ENCODE results near the gene TMEM14B. TPM values are rescaled to one million over a fixed set of nuclear protein-coding genes. Genes with fewer than 3 reads are reported as not detected.
"Not testable (repeated sequence)": the region's sequence is repeated elsewhere in the genome, so short reads cannot be mapped to it uniquely, and the experiment has no call there.

The TMEM14B gene
- polyA plus RNA-seq, 2 of the 4 experiments (the other 2 are of a cell fraction), result 121 to 177 TPM

GRCh38 chr6:10720960-10721849 lies 26.4 kb upstream of the TMEM14B start:
- POLR2A ChIA-PET, result interaction anchor here (0.5 to 2.2 kb wide), 2 partner anchors 26 kb away, joined by 3 to 31 read pairs; partner anchors contain the start of genes C6orf52 and PAK1IP1
- FAIRE-seq; H3K4me3 ChIP-seq; ATAC-seq; H3K9me3 ChIP-seq; DNase-seq (ENCODE audit: low read depth in 1 of 2, low spot score in 1 of 2): not testable (repeated sequence)
- CTCF ChIA-PET, result interaction anchor here (0.7 to 2.2 kb wide), 5 partner anchors 10 to 45 kb away, joined by 3 to 5 read pairs (median 4); no protein-coding TSS in a partner anchor
- Histone ChIP-seq H3K4me1 (peaks cover 17% of the 10 kb centered on the region), H3K4me2 (peak overlapping the region; percentile 93; the same call in 2 of the 3 replicates), H3K27ac (peak overlapping the region; percentile 95; a peak in 5 of 6 replicates)
- WGBS (ENCODE audit: missing lambda C conversion rate), result 94% methylated on average over 15 of the region's 17 CpGs

- peak overlapping the region; percentile 68 for H3K4me3 ChIP-seq
- peaks cover 17% of the 10 kb centered on the region for H3K4me1 ChIP-seq
- TF ChIP-seq ZFP36 (IDR thresholded peaks at IDR 0.05; ENCODE audit: borderline replicate concordance, partially characterized antibody) (no peak), RAD21 (conservative IDR thresholded peaks at IDR 0.05 in 1 of 2, IDR thresholded peaks at IDR 0.05 in 1 of 2) (no peak), FOSB (CRISPR knock-in tag; IDR thresholded peaks at IDR 0.05) (no peak), POLR2AphosphoS2 (conservative IDR thresholded peaks at IDR 0.05; ENCODE audit: low read length) (no peak), CEBPB (IDR thresholded peaks at IDR 0.05) (no peak), EHMT2 (IDR thresholded peaks at IDR 0.05; ENCODE audit: low read depth) (no peak), MAFK (IDR thresholded peaks at IDR 0.05; ENCODE audit: partially characterized antibody) (no peak), GATA3 (IDR thresholded peaks at IDR 0.05; ENCODE audit: borderline replicate concordance) (no peak), BHLHE40 (IDR thresholded peaks at IDR 0.05; ENCODE audit: low read depth, low read length) (no peak), RFX5 (IDR thresholded peaks at IDR 0.05) (no peak), PBX3 (IDR thresholded peaks at IDR 0.05) (no peak), CHD4 (IDR thresholded peaks at IDR 0.05; ENCODE audit: borderline replicate concordance) (no peak), EP300 (IDR thresholded peaks at IDR 0.05) (no peak)
- DNase-seq (ENCODE audit: low read depth in 1 of 2, low spot score in 1 of 2) (no peak), ATAC-seq (peak in 1 of 2 experiments; percentile 6; a peak in 2 of 6 replicates), FAIRE-seq (no peak)
- WGBS (ENCODE audit: missing lambda C conversion rate), result 69% methylated on average over 11 of the region's 11 CpGs
- H3K9me3 ChIP-seq, result peaks cover 6% of the 10 kb centered on the region; the same call in 1 of the 3 replicates
- peak overlapping the region; percentile 95 for H3K27ac ChIP-seq
- peak overlapping the region; percentile 93 for H3K4me2 ChIP-seq
- POLR2A ChIA-PET, result interaction anchor here (0.8 to 2.2 kb wide), 13 partner anchors 10 to 243 kb away, joined by 3 to 31 read pairs (median 4); partner anchors contain the start of genes C6orf52, GCNT2, PAK1IP1 and TMEM14B
- CTCF ChIA-PET, result interaction anchor here (0.6 to 2.2 kb wide), 7 partner anchors 9 to 79 kb away, joined by 3 to 5 read pairs (median 4); partner anchors contain the start of genes C6orf52 and PAK1IP1
Measured at GRCh38 chr6:10721850-10722569, 25.6 kb upstream of the TMEM14B start.

GRCh38 chr6:10722570-10722819 lies 25.1 kb upstream of the TMEM14B start:
- WGBS (ENCODE audit: missing lambda C conversion rate), result 4% methylated on average over 3 of the region's 6 CpGs
- CTCF ChIA-PET, result interaction anchor here (0.6 to 1.7 kb wide), 4 partner anchors 11 to 78 kb away, joined by 3 to 4 read pairs (median 4); partner anchors contain the start of genes C6orf52 and PAK1IP1
- Histone ChIP-seq H3K4me1 (peaks cover 17% of the 10 kb centered on the region), H3K27ac (peak overlapping the region; percentile 95), H3K4me2 (peak overlapping the region; percentile 93), H3K9me3 (peaks cover 6% of the 10 kb centered on the region; the same call in 1 of the 3 replicates), H3K4me3 (peak overlapping the region; percentile 68)
- no peak for DNase-seq (ENCODE audit: low read depth in 1 of 2, low spot score in 1 of 2)
- ATAC-seq, result no peak
- POLR2A ChIA-PET, result interaction anchor here (0.8 to 2.2 kb wide), 13 partner anchors 11 to 244 kb away, joined by 3 to 31 read pairs (median 4); partner anchors contain the start of genes C6orf52, GCNT2, PAK1IP1 and TMEM14B
- no peak for TF ChIP-seq GATA3 (IDR thresholded peaks at IDR 0.05; ENCODE audit: borderline replicate concordance)
- peak; percentile 77 for TF ChIP-seq USF2 (IDR thresholded peaks at IDR 0.05)
- FAIRE-seq, result no peak
